ENCODE results near the gene NOA1. TPM values are rescaled to one million over a fixed set of nuclear protein-coding genes. Genes with fewer than 3 reads are reported as not detected.

The NOA1 gene
- total and polyA plus RNA-seq, 2 donors (not counting 3 experiments of a cell fraction or from before 2014, with no cell fraction given), result 13.9 to 17.1 TPM

DNA sequence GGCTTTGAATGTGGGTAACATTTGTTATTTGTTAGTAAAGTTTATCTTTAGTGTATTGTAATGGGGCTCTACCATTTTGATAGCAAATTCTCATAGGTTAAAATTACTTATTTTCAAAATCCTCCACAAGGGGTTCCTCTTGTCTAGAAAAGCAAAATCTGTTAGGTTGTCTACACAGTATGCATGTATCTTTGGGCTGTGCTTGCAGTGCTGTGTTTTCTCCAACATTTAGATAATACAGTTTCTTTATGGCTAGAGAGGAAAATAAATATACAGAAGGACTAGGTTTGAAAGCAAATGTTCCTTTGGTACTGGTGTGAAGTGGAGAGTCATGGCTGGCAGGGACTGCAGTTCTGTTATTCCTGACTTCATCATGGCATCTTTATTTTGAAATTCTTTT lies 41.6 kb upstream of the NOA1 start:
- DNase-seq (ENCODE audit: low read depth, low spot score), result no peak
- no peak for FAIRE-seq
- Histone ChIP-seq H3K36me3 (ENCODE audit: control insufficient read depth in 2 of 2, extremely low read depth in 1 of 2, insufficient read depth in 2 of 2, low read length in 2 of 2) (peaks cover 9 to 47% of the 10 kb centered on the region in 2 experiments), H3K27ac (ENCODE audit: insufficient read depth, low read depth, low read length) (no peak overlapping the region), H3K9ac (replicated peaks; ENCODE audit: extremely low read depth, insufficient read depth, low read length) (no peak overlapping the region), H4K20me1 (replicated peaks; ENCODE audit: control insufficient read depth, extremely low read depth, insufficient read depth, low read length) (no peaks in the 10 kb centered on the region), H3K4me1 (ENCODE audit: control insufficient read depth, extremely low read depth, insufficient read depth, low read length) (peaks cover 42% of the 10 kb centered on the region), H3K4me3 (replicated peaks in 1 of 3; ENCODE audit: insufficient read depth in 1 of 3, low read depth in 1 of 3, low read length in 3 of 3) (no peak overlapping the region), H2AFZ (ENCODE audit: low read depth, low read length) (no peak overlapping the region), H3K4me2 (ENCODE audit: insufficient read depth, low read length) (no peak overlapping the region), H3K79me2 (ENCODE audit: control insufficient read depth, insufficient read depth, low read length) (peaks cover 13% of the 10 kb centered on the region), H3K9me3 (replicated peaks; ENCODE audit: control insufficient read depth, insufficient read depth, low read length) (no peaks in the 10 kb centered on the region), H3K9me1 (replicated peaks; ENCODE audit: control insufficient read depth, extremely low read depth, insufficient read depth, low read length) (peaks cover 3% of the 10 kb centered on the region), H3K27me3 (ENCODE audit: control insufficient read depth in 2 of 2, insufficient read depth in 2 of 2, low read length in 2 of 2) (no peaks in the 10 kb centered on the region)
- ChIA-PET CTCF (interaction anchor here (1.2 kb wide), 1 partner anchor 144 kb away, joined by 3 read pairs; no protein-coding TSS in a partner anchor), POLR2A (no interaction called here)
- no peak for TF ChIP-seq JUN (IDR thresholded peaks at IDR 0.05; ENCODE audit: borderline replicate concordance, insufficient read depth, insufficient read length, low read depth)
- no peak for TF ChIP-seq GATA2 (IDR thresholded peaks at IDR 0.05; ENCODE audit: insufficient read depth, insufficient read length, low read depth, low read length)
- TF ChIP-seq, protein P1, sequence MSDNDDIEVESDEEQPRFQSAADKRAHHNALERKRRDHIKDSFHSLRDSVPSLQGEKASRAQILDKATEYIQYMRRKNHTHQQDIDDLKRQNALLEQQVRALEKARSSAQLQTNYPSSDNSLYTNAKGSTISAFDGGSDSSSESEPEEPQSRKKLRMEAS (IDR thresholded peaks at IDR 0.05; ENCODE audit: insufficient read depth, insufficient read length), result no peak
- no peak for TF ChIP-seq FOS (IDR thresholded peaks at IDR 0.05; ENCODE audit: borderline replicate concordance, insufficient read depth, low read length)
- no peak for TF ChIP-seq POLR2AphosphoS5 (IDR thresholded peaks at IDR 0.05; ENCODE audit: insufficient read depth, low read depth, low read length)
- TF ChIP-seq MYC (IDR thresholded peaks at IDR 0.05; ENCODE audit: low read depth, low read length), result no peak
- no peak for TF ChIP-seq EZH2 (IDR thresholded peaks at IDR 0.05; ENCODE audit: borderline replicate concordance, low read depth, low read length, severe bottlenecking)
- TF ChIP-seq, protein P2, sequence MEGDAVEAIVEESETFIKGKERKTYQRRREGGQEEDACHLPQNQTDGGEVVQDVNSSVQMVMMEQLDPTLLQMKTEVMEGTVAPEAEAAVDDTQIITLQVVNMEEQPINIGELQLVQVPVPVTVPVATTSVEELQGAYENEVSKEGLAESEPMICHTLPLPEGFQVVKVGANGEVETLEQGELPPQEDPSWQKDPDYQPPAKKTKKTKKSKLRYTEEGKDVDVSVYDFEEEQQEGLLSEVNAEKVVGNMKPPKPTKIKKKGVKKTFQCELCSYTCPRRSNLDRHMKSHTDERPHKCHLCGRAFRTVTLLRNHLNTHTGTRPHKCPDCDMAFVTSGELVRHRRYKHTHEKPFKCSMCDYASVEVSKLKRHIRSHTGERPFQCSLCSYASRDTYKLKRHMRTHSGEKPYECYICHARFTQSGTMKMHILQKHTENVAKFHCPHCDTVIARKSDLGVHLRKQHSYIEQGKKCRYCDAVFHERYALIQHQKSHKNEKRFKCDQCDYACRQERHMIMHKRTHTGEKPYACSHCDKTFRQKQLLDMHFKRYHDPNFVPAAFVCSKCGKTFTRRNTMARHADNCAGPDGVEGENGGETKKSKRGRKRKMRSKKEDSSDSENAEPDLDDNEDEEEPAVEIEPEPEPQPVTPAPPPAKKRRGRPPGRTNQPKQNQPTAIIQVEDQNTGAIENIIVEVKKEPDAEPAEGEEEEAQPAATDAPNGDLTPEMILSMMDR (IDR thresholded peaks at IDR 0.05; ENCODE audit: extremely low read depth in 1 of 2, insufficient read depth in 1 of 2, low read depth in 1 of 2, low read length in 2 of 2), result no peak
- TF ChIP-seq POLR2A (IDR thresholded peaks at IDR 0.05; ENCODE audit: low read depth, low read length), result no peak
- intact Hi-C loops (cut with micrococcal nuclease) (no loop called here), dilution Hi-C loops (cut with MboI; ENCODE audit: extremely low pct_ligation_motif_present, low sequenced_read_pairs) (no loop called here)
- BruUV-seq (replicated peaks), result no TSS peak

Data from endothelial cell of umbilical vein (primary cell).